ENCODE data around the gene ZNF189.

The ZNF189 gene

DNA sequence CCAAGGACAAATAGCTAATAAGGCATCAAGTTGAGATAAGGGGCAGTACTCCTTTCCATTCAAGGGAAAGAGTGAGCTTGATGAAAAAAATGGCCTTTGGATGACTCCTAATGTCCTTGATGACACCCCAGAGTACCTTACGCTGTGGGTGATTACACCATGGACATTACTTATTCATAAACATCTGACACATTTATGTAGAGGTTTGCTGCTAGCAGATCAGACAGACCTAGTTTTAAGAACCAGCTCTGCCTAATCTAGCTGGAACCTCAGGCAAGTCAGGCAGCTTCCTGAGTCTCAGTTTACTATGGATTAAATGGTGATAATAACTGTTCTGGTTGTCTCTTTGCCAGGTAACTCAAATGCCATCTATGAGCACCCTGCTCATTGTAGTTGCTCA lies 34.1 kb downstream of the ZNF189 start:
- TF ChIP-seq MAX (IDR thresholded peaks at IDR 0.05) (no peak), USF1 (IDR thresholded peaks at IDR 0.05) (no peak), EP300 (IDR thresholded peaks at IDR 0.05; ENCODE audit: borderline replicate concordance) (no peak), REST (IDR thresholded peaks at IDR 0.05; ENCODE audit: low read depth) (no peak), CEBPB (IDR thresholded peaks at IDR 0.05) (no peak), YY1 (IDR thresholded peaks at IDR 0.05; ENCODE audit: low read depth) (no peak)

GRCh38 chr9:101433229-101433628 lies 34.6 kb downstream of the ZNF189 start:
- no peak for TF ChIP-seq YY1 (IDR thresholded peaks at IDR 0.05; ENCODE audit: low read depth)
- TF ChIP-seq NFIC (IDR thresholded peaks at IDR 0.05) = no peak
- no peak for TF ChIP-seq CREB1 (IDR thresholded peaks at IDR 0.05; ENCODE audit: low read depth)
- no peak for TF ChIP-seq EP300 (IDR thresholded peaks at IDR 0.05; ENCODE audit: borderline replicate concordance)
- TF ChIP-seq CEBPB (IDR thresholded peaks at IDR 0.05) = no peak
- no peak for TF ChIP-seq REST (IDR thresholded peaks at IDR 0.05; ENCODE audit: low read depth)
- TF ChIP-seq TEAD4 (IDR thresholded peaks at IDR 0.05) = no peak
- no peak for TF ChIP-seq ZBTB7A (IDR thresholded peaks at IDR 0.05; ENCODE audit: low read depth)
- TF ChIP-seq EGR1 (IDR thresholded peaks at IDR 0.05) = no peak
- TF ChIP-seq TCF12 (IDR thresholded peaks at IDR 0.05; ENCODE audit: low read depth) = no peak
- TF ChIP-seq USF1 (IDR thresholded peaks at IDR 0.05) = no peak
- no peak for TF ChIP-seq RAD21 (IDR thresholded peaks at IDR 0.05; ENCODE audit: low read depth)

DNA sequence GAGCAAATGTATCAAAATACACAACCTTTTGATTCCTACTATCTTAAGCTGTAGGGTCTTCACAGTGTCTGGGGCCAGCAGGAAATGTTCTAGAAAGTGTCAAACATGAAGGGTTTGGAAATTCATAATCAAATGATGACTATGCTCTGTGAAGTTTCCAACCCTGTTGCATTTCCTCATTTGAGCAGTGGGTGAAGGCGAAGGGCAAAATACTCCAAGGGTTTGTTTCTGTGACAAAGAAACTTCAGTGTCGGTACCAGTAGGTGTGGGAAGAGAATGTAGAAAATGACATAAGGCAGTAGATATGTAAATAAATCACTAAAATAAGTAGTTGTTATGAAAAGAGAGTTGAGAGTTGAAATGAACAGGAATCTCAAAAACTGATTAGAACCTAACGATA lies 36.3 kb downstream of the ZNF189 start:
- TF ChIP-seq TEAD4 (IDR thresholded peaks at IDR 0.05) (no peak), EGR1 (IDR thresholded peaks at IDR 0.05) (no peak), YY1 (IDR thresholded peaks at IDR 0.05; ENCODE audit: low read depth) (no peak), ZBTB7A (IDR thresholded peaks at IDR 0.05; ENCODE audit: low read depth) (no peak), REST (IDR thresholded peaks at IDR 0.05; ENCODE audit: low read depth) (no peak), CREB1 (IDR thresholded peaks at IDR 0.05; ENCODE audit: low read depth) (no peak), MAX (IDR thresholded peaks at IDR 0.05) (no peak), TAF1 (IDR thresholded peaks at IDR 0.05; ENCODE audit: low read depth) (no peak), RAD21 (IDR thresholded peaks at IDR 0.05; ENCODE audit: low read depth) (no peak)

GRCh38 chr9:101435601-101436079 lies 37.0 kb downstream of the ZNF189 start, which contains the start of gene ALDOB:
TSS of gene ALDOB (minus strand) at chr9:101435774. CDS start at chr9:101430887, 4,887 bp downstream.
- no peak for TF ChIP-seq USF1 (IDR thresholded peaks at IDR 0.05)
- no peak for TF ChIP-seq EP300 (IDR thresholded peaks at IDR 0.05; ENCODE audit: borderline replicate concordance)
- TF ChIP-seq CREB1 (IDR thresholded peaks at IDR 0.05; ENCODE audit: low read depth) = no peak
- TF ChIP-seq NFIC (IDR thresholded peaks at IDR 0.05) = no peak
- TF ChIP-seq TCF12 (IDR thresholded peaks at IDR 0.05; ENCODE audit: low read depth) = no peak
- TF ChIP-seq TAF1 (IDR thresholded peaks at IDR 0.05; ENCODE audit: low read depth) = no peak
- TF ChIP-seq CEBPB (IDR thresholded peaks at IDR 0.05) = no peak
- TF ChIP-seq ZBTB7A (IDR thresholded peaks at IDR 0.05; ENCODE audit: low read depth) = no peak
- TF ChIP-seq EGR1 (IDR thresholded peaks at IDR 0.05) = no peak
- no peak for TF ChIP-seq TEAD4 (IDR thresholded peaks at IDR 0.05)
- no peak for TF ChIP-seq YY1 (IDR thresholded peaks at IDR 0.05; ENCODE audit: low read depth)
- TF ChIP-seq MAX (IDR thresholded peaks at IDR 0.05) = no peak
- TF ChIP-seq FOXM1 (IDR thresholded peaks at IDR 0.05; ENCODE audit: borderline replicate concordance, low read depth) = no peak
- TF ChIP-seq RAD21 (IDR thresholded peaks at IDR 0.05; ENCODE audit: low read depth) = no peak
- no peak for TF ChIP-seq REST (IDR thresholded peaks at IDR 0.05; ENCODE audit: low read depth)
